ENCODE results near the gene OXER1.

Gene OXER1, protein sequence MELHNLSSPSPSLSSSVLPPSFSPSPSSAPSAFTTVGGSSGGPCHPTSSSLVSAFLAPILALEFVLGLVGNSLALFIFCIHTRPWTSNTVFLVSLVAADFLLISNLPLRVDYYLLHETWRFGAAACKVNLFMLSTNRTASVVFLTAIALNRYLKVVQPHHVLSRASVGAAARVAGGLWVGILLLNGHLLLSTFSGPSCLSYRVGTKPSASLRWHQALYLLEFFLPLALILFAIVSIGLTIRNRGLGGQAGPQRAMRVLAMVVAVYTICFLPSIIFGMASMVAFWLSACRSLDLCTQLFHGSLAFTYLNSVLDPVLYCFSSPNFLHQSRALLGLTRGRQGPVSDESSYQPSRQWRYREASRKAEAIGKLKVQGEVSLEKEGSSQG

DNA sequence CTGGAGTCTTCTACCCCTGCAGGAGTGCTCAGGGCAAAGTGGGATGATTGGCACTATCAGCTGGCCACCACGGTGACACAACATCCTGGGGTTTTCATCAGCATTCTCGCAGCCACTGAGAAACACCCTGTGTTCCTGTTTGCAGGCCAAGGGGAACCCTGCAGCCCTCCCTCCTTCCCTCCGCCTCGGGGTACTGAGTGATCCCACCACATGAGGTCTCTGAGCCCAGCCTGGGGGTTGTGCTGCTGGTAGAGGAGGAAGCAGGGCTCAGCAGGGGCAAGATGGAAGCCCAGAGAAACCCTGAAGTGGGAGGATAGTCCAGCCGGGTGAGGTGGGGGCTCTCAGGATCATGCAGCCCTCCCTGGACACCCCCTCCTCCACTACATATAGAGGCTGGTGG, at the start of gene OXER1:
Gene OXER1, minus strand, starts transcription at position 40 of the 400 bp plus-strand sequence. CDS start 73 bp downstream, outside the sequence.
- Histone ChIP-seq H3K4me1 (ENCODE audit: insufficient read depth, low read length) (no peaks in the 10 kb centered on the region), H3K36me3 (ENCODE audit: insufficient read depth, low read length) (no peaks in the 10 kb centered on the region), H3K9ac (ENCODE audit: low read depth, low read length) (no peak within 1 kb of the TSS), H3K9me3 (ENCODE audit: control insufficient read depth, insufficient read depth, low read length) (no peaks in the 10 kb centered on the region)

DNA sequence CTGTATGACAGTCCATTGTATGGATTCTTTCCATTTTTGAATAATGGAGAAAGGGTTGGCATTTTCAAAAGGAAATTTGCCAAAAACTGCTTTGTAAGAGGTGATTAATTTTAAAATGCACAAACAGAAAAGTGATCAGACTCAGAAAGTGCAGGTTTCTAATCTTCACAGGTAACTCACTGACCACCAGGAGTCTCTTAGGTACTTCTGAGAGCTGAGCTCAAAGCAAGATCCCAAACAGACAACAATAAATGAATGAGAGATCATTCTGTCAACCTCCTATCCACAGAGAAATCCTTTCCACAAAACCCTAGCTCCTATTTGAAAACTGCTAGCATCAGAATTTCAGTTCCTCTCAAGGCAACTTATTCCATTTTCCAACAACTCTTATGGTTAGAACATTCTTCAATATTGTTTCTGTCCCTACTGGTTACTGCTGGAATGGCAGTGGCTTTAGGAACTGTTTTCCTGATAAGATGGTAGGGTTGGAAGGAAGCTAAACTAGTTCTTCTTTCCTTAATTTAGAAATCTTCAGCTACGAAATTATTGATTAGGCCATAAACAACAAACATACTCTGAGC, 49.1 kb upstream of the OXER1 start:
- H3K36me3 ChIP-seq (ENCODE audit: insufficient read depth, low read length), result no peaks in the 10 kb centered on the region
- no peak overlapping the region for H3K9ac ChIP-seq (ENCODE audit: low read depth, low read length)
- no peaks in the 10 kb centered on the region for H3K4me1 ChIP-seq (ENCODE audit: insufficient read depth, low read length)
- H3K9me3 ChIP-seq (ENCODE audit: control insufficient read depth, insufficient read depth, low read length), result no peaks in the 10 kb centered on the region

DNA sequence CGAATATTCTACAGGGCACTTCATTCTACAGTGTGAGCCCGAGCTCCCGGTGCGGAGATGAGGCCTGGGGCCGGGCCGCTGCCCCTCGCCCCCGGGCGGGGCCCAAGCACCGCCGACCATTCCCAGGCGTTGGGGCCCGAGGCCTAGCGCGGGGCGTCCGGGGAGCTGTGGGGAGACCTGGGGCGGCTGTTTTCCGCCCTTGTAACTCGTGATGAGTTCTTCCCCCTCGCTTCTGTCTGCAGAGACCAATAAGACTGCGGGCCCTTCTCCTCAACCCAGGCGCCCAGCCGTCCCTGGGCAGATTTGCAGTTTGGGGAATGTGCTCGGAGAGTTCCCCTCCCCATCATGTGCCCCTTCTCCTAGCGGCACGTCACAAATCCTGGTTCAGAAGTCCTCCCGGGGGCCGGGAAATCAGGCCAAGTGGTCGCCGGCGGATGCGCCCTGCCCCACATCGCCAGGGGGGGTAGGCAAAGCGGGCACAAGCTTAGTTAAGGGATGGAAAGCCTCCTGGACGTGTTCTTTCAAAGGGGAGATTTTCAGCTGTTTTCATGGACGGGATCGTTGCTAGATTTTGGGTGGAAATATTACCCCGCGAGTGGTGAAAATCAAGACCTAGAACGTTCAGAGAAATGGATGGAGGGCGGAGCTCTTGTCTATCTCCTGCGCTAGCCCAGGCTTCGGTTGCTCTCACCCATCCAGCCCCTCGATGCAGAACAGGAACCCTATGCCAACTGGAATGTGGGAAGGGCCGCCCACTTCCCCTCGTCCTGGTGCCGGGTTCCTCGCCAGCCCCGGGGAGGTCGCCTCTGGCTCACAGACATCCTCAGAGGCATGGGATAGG, 47.3 kb upstream of the OXER1 start:
- Histone ChIP-seq H3K36me3 (ENCODE audit: insufficient read depth, low read length) (no peaks in the 10 kb centered on the region), H3K9ac (ENCODE audit: low read depth, low read length) (peak overlapping the region; percentile 69), H3K4me1 (ENCODE audit: insufficient read depth, low read length) (no peaks in the 10 kb centered on the region), H3K9me3 (ENCODE audit: control insufficient read depth, insufficient read depth, low read length) (no peaks in the 10 kb centered on the region)

DNA sequence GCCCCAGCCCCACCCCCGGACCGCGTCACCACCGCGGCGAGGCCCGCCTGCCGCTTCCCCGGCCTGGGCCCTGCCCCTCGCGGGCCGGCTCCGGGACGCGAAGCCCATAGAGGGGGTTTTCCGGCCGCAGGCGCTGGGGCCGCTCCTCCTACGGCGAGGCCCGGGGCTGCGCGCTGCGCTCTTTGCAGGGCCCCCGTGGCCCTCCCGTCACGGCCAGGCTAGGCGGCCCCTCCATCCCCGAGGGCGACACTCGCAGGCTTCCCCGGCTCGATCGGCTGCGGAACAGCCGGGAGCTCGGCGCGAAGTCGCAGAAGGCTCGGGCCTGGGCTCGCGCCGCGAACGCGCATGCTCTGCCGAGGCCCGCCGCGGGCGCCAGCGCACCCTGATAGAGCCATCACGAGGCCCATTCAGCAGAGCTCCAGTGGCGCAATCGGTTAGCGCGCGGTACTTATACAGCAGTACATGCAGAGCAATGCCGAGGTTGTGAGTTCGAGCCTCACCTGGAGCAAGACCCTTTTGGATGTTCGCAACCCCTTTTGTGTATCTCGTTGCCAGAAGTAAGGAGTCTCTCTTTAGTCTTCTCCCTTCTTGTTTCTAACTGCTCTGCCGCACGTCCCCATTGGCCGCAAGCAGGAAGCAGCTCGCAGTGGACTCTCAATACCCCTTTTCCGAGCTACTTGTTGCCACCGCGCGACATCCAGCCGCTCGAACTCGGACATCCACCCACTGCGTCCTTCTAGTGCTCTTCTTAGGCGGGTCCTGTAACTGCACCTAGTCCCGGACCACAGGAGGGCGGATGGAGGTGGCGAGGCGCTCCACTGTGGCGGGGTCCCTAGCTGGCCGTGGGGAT, 46.4 kb upstream of the OXER1 start:
- no peaks in the 10 kb centered on the region for H3K36me3 ChIP-seq (ENCODE audit: insufficient read depth, low read length)
- no peaks in the 10 kb centered on the region for H3K9me3 ChIP-seq (ENCODE audit: control insufficient read depth, insufficient read depth, low read length)
- peak overlapping the region; percentile 69 for H3K9ac ChIP-seq (ENCODE audit: low read depth, low read length)
- no peaks in the 10 kb centered on the region for H3K4me1 ChIP-seq (ENCODE audit: insufficient read depth, low read length)

DNA sequence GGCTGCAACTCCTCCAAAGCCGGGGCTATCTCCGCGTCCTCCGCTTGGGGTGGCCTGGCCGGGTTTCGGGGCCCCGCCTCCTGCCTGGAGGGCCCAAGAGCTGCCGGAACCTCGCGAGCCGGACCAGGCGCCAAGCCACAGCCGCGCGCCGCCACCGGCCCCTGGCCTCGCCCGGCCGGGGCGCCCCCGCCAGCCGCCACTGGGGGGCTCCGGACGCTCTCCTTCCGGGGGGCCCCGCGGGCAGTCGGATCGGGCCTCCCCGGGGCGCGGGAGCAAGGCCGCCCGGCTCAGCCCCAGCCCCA, 45.8 kb upstream of the OXER1 start:
- peak overlapping the region; percentile 69 for H3K9ac ChIP-seq (ENCODE audit: low read depth, low read length)
- H3K9me3 ChIP-seq (ENCODE audit: control insufficient read depth, insufficient read depth, low read length), result no peaks in the 10 kb centered on the region
- H3K36me3 ChIP-seq (ENCODE audit: insufficient read depth, low read length), result no peaks in the 10 kb centered on the region
- no peaks in the 10 kb centered on the region for H3K4me1 ChIP-seq (ENCODE audit: insufficient read depth, low read length)

DNA sequence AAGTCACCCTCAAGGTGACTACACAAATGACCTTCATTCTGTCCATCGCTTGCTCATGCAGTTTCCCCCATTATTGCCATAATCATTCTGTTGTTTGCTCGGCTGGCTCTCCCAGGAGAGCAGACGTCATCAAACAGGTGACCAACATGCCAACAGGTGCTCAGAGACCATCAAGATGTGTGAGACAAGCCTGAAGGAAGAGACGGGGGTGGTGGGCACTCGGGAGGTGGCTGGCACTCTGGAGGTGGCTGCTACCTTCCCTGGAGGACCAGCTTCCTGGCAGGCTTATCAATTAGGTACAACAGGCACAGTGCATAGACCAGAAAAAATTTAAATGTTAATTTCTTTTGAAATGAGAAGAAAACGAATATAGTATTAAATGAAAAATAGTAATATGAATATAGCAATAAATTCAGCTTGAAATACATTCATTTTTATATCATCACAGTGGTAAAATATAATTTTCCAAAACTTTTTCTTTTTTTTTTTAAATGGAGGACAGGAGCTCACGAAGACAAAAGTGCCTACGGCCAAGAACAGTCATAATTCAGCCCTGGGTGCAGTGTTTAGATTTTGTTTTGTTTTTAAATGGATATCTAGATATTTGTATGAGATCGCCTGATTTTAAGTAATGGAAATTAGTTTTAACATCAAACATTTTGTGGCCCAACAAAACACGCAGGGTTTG, 45.3 kb upstream of the OXER1 start:
- H3K9me3 ChIP-seq (ENCODE audit: control insufficient read depth, insufficient read depth, low read length), result no peaks in the 10 kb centered on the region
- H3K4me1 ChIP-seq (ENCODE audit: insufficient read depth, low read length), result no peaks in the 10 kb centered on the region
- H3K36me3 ChIP-seq (ENCODE audit: insufficient read depth, low read length), result no peaks in the 10 kb centered on the region
- peak overlapping the region; percentile 69 for H3K9ac ChIP-seq (ENCODE audit: low read depth, low read length)

DNA sequence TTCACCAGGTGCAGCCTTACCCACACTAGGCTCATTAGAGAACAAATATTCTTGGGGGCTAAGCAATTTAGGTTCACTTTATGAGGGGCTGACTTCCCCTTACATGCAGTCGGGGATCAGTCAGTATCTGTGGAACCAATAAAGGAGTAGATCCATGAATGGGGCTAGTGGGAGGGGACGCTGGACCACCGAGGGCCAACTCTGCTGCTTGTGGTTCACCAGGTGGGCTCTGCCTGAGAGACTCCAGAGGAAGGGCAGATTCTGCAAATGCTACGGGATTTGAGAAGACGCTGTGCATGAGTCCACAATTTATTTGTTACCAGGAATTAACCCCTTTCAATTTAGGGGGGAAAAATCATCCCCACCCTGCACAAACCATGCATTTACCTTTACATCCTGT, 44.4 kb upstream of the OXER1 start:
- Histone ChIP-seq H3K36me3 (ENCODE audit: insufficient read depth, low read length) (no peaks in the 10 kb centered on the region), H3K9ac (ENCODE audit: low read depth, low read length) (no peak overlapping the region), H3K9me3 (ENCODE audit: control insufficient read depth, insufficient read depth, low read length) (no peaks in the 10 kb centered on the region), H3K4me1 (ENCODE audit: insufficient read depth, low read length) (no peaks in the 10 kb centered on the region)

DNA sequence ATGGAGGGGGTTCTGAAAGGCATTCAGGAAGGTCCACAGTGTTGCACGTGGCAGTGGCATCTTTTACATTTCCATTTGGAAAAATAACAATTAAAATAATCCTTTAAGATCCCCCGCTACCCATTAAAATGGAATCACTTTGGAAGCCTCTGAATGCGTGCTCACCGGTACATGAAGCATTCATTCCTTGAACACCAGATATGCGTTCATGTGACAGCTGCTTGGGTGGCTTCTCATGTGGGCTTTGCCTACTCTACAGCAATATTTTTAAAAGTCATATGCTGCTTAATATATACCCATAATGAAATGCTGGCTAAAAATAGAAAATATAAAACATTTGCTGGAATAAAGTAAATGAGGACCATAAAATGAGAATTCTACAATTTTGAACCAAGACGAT, 42.9 kb upstream of the OXER1 start:
- H3K9ac ChIP-seq (ENCODE audit: low read depth, low read length), result no peak overlapping the region
- no peaks in the 10 kb centered on the region for H3K9me3 ChIP-seq (ENCODE audit: control insufficient read depth, insufficient read depth, low read length)
- H3K36me3 ChIP-seq (ENCODE audit: insufficient read depth, low read length), result no peaks in the 10 kb centered on the region
- no peaks in the 10 kb centered on the region for H3K4me1 ChIP-seq (ENCODE audit: insufficient read depth, low read length)

DNA sequence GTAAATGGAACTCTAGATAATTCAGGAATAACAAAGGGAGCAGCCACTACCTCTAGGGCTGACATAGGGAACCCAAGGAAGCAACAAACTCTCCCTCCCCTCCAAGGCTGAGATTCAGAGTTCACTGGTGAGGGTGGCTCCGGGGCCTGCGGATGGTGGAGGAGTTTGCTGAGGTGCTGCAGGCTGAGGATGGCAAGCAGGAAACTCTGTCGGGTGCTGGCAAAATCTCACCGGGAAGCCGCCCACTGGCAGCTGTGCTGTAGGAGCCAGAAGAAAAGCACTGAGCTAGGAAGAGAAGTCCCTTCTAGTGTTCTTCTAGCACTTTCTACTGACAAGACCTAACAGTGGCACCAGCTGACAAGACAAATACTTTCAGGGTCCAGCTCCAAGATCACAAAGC, 41.0 kb upstream of the OXER1 start:
- H3K9me3 ChIP-seq (ENCODE audit: control insufficient read depth, insufficient read depth, low read length), result no peaks in the 10 kb centered on the region
- no peaks in the 10 kb centered on the region for H3K36me3 ChIP-seq (ENCODE audit: insufficient read depth, low read length)
- H3K9ac ChIP-seq (ENCODE audit: low read depth, low read length), result no peak overlapping the region
- no peaks in the 10 kb centered on the region for H3K4me1 ChIP-seq (ENCODE audit: insufficient read depth, low read length)

DNA sequence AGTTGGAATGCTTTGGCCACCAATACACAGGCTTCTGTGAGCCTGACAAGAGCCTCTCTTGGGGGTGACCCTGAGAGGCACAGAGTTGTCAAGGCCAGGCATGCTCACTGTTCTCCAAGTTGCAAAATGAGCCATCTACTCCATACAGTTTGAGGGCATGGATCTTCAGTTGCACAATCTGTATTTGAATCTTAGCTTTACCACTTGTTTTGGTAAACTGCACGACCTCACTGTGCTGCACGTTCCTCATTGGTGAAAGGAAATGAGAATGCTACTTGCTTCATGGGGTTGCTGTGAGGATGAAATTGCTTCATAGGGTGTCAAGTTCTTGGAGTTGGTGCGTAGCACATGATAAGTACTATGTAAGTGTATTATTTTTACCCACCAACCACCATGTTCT, 40.4 kb upstream of the OXER1 start:
- no peaks in the 10 kb centered on the region for H3K4me1 ChIP-seq (ENCODE audit: insufficient read depth, low read length)
- H3K9me3 ChIP-seq (ENCODE audit: control insufficient read depth, insufficient read depth, low read length), result no peaks in the 10 kb centered on the region
- no peak overlapping the region for H3K9ac ChIP-seq (ENCODE audit: low read depth, low read length)
- H3K36me3 ChIP-seq (ENCODE audit: insufficient read depth, low read length), result no peaks in the 10 kb centered on the region

DNA sequence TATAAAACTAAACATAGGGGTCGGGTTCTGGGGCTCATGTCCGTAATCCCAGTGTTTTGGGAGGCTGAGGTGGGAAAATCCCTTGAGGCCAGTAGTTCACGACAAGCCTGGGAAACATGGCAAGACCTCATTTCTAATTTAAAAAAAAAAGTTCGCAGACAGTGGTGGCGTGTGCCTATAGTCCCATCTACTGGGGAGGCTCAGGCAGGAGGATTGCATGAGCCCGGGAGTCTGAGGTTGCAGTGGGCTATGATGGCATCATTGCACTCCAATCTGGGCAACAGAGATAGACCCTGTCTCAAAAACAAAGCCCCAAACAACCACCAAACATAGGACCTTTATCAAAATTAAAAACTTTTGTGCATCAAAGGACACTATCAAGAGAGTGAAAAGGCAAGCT, 38.2 kb upstream of the OXER1 start:
- Histone ChIP-seq H3K9ac (ENCODE audit: low read depth, low read length) (no peak overlapping the region), H3K9me3 (ENCODE audit: control insufficient read depth, insufficient read depth, low read length) (no peaks in the 10 kb centered on the region), H3K4me1 (ENCODE audit: insufficient read depth, low read length) (no peaks in the 10 kb centered on the region), H3K36me3 (ENCODE audit: insufficient read depth, low read length) (no peaks in the 10 kb centered on the region)

DNA sequence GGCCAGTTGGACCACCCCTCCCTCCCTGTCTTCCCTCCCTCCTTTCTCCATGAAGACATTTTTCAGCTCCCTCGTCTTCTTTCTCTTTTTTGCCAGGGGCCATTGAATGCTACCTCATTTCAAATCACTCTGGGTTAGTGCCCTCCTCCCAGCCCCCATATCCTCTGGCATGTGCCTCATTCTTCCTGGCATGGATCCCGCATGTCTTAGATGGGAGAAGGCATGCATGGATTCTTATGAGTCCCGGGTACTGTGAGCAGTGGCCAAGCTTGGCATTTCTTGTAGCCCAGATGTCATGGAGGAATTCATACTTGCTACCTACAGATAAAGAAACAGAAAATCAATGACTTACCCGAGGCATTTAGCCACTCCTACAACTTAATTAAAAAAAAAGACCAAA, 37.4 kb upstream of the OXER1 start:
- no peaks in the 10 kb centered on the region for H3K4me1 ChIP-seq (ENCODE audit: insufficient read depth, low read length)
- no peaks in the 10 kb centered on the region for H3K9me3 ChIP-seq (ENCODE audit: control insufficient read depth, insufficient read depth, low read length)
- H3K9ac ChIP-seq (ENCODE audit: low read depth, low read length), result no peak overlapping the region
- no peaks in the 10 kb centered on the region for H3K36me3 ChIP-seq (ENCODE audit: insufficient read depth, low read length)

DNA sequence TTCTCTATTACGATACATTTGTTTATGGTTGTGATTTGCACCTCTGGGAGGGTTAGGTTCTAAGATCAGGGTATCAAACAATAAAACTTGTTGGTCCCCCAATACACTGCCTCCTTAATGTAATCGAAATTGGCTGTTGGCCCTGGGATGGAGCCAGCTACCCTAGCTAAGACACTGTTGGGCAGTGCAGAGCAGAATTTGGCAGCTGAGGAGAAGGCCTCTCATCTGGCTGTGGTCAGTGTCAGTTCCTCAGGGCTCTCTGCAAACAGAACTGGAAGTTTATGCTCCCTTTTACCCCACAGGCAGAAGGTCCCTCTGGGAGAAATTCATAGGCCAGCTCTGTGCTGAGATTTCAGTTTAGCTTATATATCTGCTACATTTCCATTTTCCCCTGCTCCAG, 37.0 kb upstream of the OXER1 start:
- Histone ChIP-seq H3K36me3 (ENCODE audit: insufficient read depth, low read length) (no peaks in the 10 kb centered on the region), H3K4me1 (ENCODE audit: insufficient read depth, low read length) (no peaks in the 10 kb centered on the region; the same call in 1 of the 2 replicates), H3K9ac (ENCODE audit: low read depth, low read length) (no peak overlapping the region), H3K9me3 (ENCODE audit: control insufficient read depth, insufficient read depth, low read length) (no peaks in the 10 kb centered on the region)

Data from ES-I3 (cell line).